KMS-11 (cell line): ENCODE measurements around the gene JAKMIP2.

Experiments used
- H2AFZ ChIP-seq: fragments of 200-600 bp; sonication (generic); 2 replicates; pipeline ENCODE4 v1.6.1; 2016; ENCODE audit warnings: antibody characterized with exemption, mixed run types, low read depth
- H3K27ac ChIP-seq: fragments of 200-600 bp; sonication (generic); 2 replicates; pipeline ENCODE4 v1.6.1; 2016; ENCODE audit warnings: mild to moderate bottlenecking, mixed run types
- H3K27me3 ChIP-seq: fragments of 200-600 bp; sonication (generic); 2 replicates; pipeline ENCODE4 v1.6.1; 2017; ENCODE audit warnings: mild to moderate bottlenecking, low read depth, mixed run types, moderate library complexity; ENCODE audit not compliant: insufficient read depth
- H3K36me3 ChIP-seq: fragments of 200-600 bp; sonication (generic); 2 replicates; pipeline ENCODE4 v1.6.1; 2017; ENCODE audit warnings: mild to moderate bottlenecking, mixed run types; ENCODE audit not compliant: insufficient read depth
- H3K4me1 ChIP-seq: fragments of 200-600 bp; sonication (generic); 2 replicates; pipeline ENCODE4 v1.6.1; 2016; ENCODE audit warnings: mild to moderate bottlenecking, low read depth, mixed run types; ENCODE audit not compliant: poor library complexity, severe bottlenecking
- H3K4me2 ChIP-seq: fragments of 200-600 bp; sonication (generic); 2 replicates; pipeline ENCODE4 v1.7.0; 2016; ENCODE audit warnings: mild to moderate bottlenecking, mixed run types
- H3K4me3 ChIP-seq: fragments of 200-600 bp; sonication (generic); IDR thresholded peaks from 2 replicates; pipeline ENCODE4 v1.6.1; 2017; ENCODE audit warnings: low read depth, low read length, mixed read lengths; ENCODE audit not compliant: insufficient read depth
- H3K79me2 ChIP-seq: fragments of 200-600 bp; sonication (generic); 2 replicates; pipeline ENCODE4 v1.6.1; 2016; ENCODE audit warnings: low read depth, mixed run types; ENCODE audit not compliant: insufficient read depth
- H3K9ac ChIP-seq: fragments of 200-600 bp; sonication (generic); 2 replicates; pipeline ENCODE4 v1.6.1; 2016; ENCODE audit warnings: mild to moderate bottlenecking, mixed run types
- H4K20me1 ChIP-seq: fragments of 200-600 bp; sonication (generic); 2 replicates; pipeline ENCODE4 v1.6.1; 2016; ENCODE audit warnings: mild to moderate bottlenecking, mixed run types; ENCODE audit not compliant: insufficient read depth
- CTCF ChIP-seq: fragments of 200-600 bp; sonication (generic); conservative IDR thresholded peaks from 2 replicates; pipeline ENCODE4 v1.6.1; 2017; ENCODE audit warnings: low read depth, mild to moderate bottlenecking, antibody characterized with exemption, low read length, moderate library complexity, mixed read lengths

The JAKMIP2 gene

DNA sequence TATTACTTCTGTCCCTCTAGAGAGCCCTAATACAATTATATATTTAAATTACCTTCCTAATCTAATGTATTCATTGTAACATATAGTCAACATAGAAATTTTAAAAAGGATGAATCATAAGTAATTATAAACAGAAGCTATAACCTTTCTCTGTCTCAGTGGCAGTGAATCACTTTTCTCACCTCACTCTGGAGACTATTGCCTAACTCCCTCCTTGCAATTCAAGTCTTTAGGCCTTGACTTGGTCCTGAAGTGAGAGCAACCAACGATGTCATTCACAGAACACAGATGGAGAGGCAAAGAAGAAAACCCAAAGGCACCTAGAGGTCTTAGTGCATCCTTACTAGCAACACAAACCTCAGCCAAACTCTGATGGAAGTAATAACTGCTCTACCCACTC lies 139.4 kb downstream of the JAKMIP2 start:
- no peaks in the 10 kb centered on the region for H3K36me3 ChIP-seq
- no peaks in the 10 kb centered on the region for H4K20me1 ChIP-seq
- H3K27ac ChIP-seq: no peak overlapping the region
- no peak overlapping the region for H3K4me3 ChIP-seq
- H3K79me2 ChIP-seq: no peaks in the 10 kb centered on the region
- H3K9ac ChIP-seq: no peak overlapping the region
- no peaks in the 10 kb centered on the region for H3K27me3 ChIP-seq
- H3K4me1 ChIP-seq: no peaks in the 10 kb centered on the region
- H2AFZ ChIP-seq: no peak overlapping the region
- H3K4me2 ChIP-seq: no peak overlapping the region
- no peak for TF ChIP-seq CTCF

DNA sequence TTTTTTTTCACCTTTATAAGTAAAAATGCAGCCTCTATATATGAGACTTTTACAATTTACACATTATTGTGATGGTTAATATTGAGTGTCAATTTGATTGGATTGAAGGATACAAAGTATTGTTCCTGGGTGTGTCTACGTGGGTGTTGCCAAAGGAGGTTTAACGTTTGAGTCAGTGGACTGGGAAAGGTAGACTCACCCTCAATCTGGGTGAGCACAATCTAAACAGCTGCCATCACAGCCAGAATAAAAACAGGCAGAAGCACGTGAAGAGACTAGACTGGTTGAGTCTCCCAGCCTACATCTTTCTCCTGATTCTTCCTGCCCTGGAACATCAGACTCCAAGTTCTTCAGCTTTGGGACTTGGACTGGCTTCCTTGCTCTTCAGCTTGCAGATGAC lies 139.9 kb downstream of the JAKMIP2 start:
- no peaks in the 10 kb centered on the region for H3K36me3 ChIP-seq
- H3K9ac ChIP-seq: no peak overlapping the region
- H3K4me3 ChIP-seq: no peak overlapping the region
- H3K27me3 ChIP-seq: no peaks in the 10 kb centered on the region
- H3K4me1 ChIP-seq: no peaks in the 10 kb centered on the region
- H4K20me1 ChIP-seq: no peaks in the 10 kb centered on the region
- no peak for TF ChIP-seq CTCF
- H3K27ac ChIP-seq: no peak overlapping the region
- H3K4me2 ChIP-seq: no peak overlapping the region
- H3K79me2 ChIP-seq: no peaks in the 10 kb centered on the region
- H2AFZ ChIP-seq: no peak overlapping the region

GRCh38 chr5:147639321-147639720 lies 143.2 kb downstream of the JAKMIP2 start:
- Histone ChIP-seq H4K20me1 (no peaks in the 10 kb centered on the region), H3K27me3 (no peaks in the 10 kb centered on the region), H3K9ac (no peak overlapping the region), H3K36me3 (no peaks in the 10 kb centered on the region), H3K4me1 (no peaks in the 10 kb centered on the region), H2AFZ (no peak overlapping the region), H3K4me2 (no peak overlapping the region), H3K4me3 (no peak overlapping the region), H3K79me2 (no peaks in the 10 kb centered on the region), H3K27ac (no peak overlapping the region)
- no peak for TF ChIP-seq CTCF

GRCh38 chr5:147636729-147636984 lies 145.9 kb downstream of the JAKMIP2 start:
- H3K36me3 ChIP-seq: no peaks in the 10 kb centered on the region
- no peak overlapping the region for H3K27ac ChIP-seq
- no peaks in the 10 kb centered on the region for H3K27me3 ChIP-seq
- H3K79me2 ChIP-seq: no peaks in the 10 kb centered on the region
- H3K9ac ChIP-seq: no peak overlapping the region
- H3K4me1 ChIP-seq: no peaks in the 10 kb centered on the region
- no peaks in the 10 kb centered on the region for H4K20me1 ChIP-seq
- no peak overlapping the region for H3K4me2 ChIP-seq
- TF ChIP-seq CTCF: no peak
- H2AFZ ChIP-seq: no peak overlapping the region
- H3K4me3 ChIP-seq: no peak overlapping the region
